WTC11 (cell line): ENCODE measurements around the gene PI4KA.

Experiments used
- CREM ChIP-seq: sonication (generic); formaldehyde crosslinking; IDR thresholded peaks from 2 replicates; pipeline ENCODE4 v1.8.1; 2022; ENCODE audit warnings: mild to moderate bottlenecking, missing genetic modification reagents, moderate library complexity
- JUN ChIP-seq: sonication (generic); formaldehyde crosslinking; IDR thresholded peaks from 2 replicates; pipeline ENCODE4 v1.8.0; 2023; ENCODE audit warnings: mild to moderate bottlenecking, missing genetic modification reagents
- SP1 ChIP-seq: sonication (generic); formaldehyde crosslinking; conservative IDR thresholded peaks from 2 replicates; pipeline ENCODE4 v1.8.1; 2022; ENCODE audit warnings: missing genetic modification reagents
- TP53 ChIP-seq: sonication (generic); formaldehyde crosslinking; IDR thresholded peaks from 2 replicates; pipeline ENCODE4 v1.8.1; 2023; ENCODE audit warnings: mild to moderate bottlenecking, missing genetic modification reagents
- ZNF121 ChIP-seq: sonication (generic); formaldehyde crosslinking; IDR thresholded peaks from 2 replicates; pipeline ENCODE4 v1.8.0; 2023; ENCODE audit warnings: missing genetic modification reagents
- TF ChIP-seq, protein P1 (sequence below): sonication (generic); formaldehyde crosslinking; IDR thresholded peaks from 2 replicates; pipeline ENCODE4 v1.8.1; 2022; ENCODE audit warnings: mild to moderate bottlenecking, moderate library complexity, missing genetic modification reagents
- TF ChIP-seq, protein P2 (sequence below): sonication (generic); formaldehyde crosslinking; IDR thresholded peaks from 2 replicates; pipeline ENCODE4 v1.8.1; 2023; ENCODE audit warnings: mild to moderate bottlenecking, missing genetic modification reagents, moderate library complexity
- TF ChIP-seq, protein P3 (sequence below): fragments of 200-600 bp; IDR thresholded peaks from 2 replicates; pipeline ENCODE4 v1.8.0; 2022; ENCODE audit warnings: antibody characterized with exemption
- TF ChIP-seq, protein P4 (sequence below): sonication (generic); formaldehyde crosslinking; IDR thresholded peaks from 2 replicates; pipeline ENCODE4 v1.8.1; 2022; ENCODE audit warnings: missing genetic modification reagents, borderline replicate concordance
- TF ChIP-seq, protein P5 (sequence below): sonication (generic); formaldehyde crosslinking; IDR thresholded peaks from 2 replicates; pipeline ENCODE4 v1.8.0; 2023; ENCODE audit warnings: missing genetic modification reagents
- TF ChIP-seq, protein P6 (sequence below): fragments of 250-450 bp; sonication (Bioruptor Pico); IDR thresholded peaks from 2 replicates; pipeline ENCODE4 v2.1.2; 2022; ENCODE audit warnings: mild to moderate bottlenecking, moderate library complexity
- TF ChIP-seq, protein P7 (sequence below): sonication (generic); formaldehyde crosslinking; IDR thresholded peaks from 2 replicates; pipeline ENCODE4 v1.8.0; 2022; ENCODE audit warnings: mild to moderate bottlenecking, missing genetic modification reagents
- TF ChIP-seq, protein P8 (sequence below): sonication (generic); formaldehyde crosslinking; conservative IDR thresholded peaks from 2 replicates; pipeline ENCODE4 v1.8.1; 2022; ENCODE audit warnings: mild to moderate bottlenecking, missing genetic modification reagents

DNA sequence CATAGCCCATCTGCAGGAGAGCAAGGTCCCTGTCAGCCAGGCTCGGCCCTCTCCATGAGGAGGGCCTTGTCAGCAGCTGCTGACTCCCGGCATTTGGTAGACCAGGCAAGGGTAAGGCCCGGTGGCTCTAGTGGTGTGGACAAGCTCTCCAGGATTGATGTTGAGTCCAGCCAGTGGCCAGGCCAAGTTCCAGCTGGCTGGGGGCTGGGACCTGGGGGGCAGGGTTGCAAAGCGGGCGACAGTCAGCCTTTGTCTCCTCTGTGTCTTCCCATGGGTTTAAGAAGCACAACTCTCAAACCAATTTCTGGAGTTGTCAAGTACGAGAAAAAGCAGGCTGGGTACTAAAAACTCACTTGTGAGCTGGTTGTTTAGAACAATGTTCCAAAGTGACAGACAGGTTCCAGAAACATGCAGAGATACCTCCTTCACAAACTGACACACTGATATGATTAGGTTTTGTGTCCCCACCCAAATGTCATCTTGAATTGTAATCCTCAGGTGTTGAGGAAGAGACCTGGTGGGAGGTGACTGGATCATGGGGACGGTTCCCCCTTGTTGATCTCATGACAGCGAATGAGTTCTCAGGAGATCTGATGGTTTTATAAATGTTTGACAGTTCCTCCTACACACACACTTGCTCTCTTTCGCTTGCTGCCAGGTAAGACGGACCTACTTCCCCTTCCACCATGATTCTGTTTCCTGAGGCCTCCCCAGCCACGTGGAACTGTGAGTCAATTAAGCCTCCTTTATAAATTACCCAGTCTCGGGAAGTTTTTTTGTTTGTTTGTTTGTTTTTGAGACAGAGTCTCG is 137.0 kb downstream of the PI4KA start:
- TF ChIP-seq, protein P1, sequence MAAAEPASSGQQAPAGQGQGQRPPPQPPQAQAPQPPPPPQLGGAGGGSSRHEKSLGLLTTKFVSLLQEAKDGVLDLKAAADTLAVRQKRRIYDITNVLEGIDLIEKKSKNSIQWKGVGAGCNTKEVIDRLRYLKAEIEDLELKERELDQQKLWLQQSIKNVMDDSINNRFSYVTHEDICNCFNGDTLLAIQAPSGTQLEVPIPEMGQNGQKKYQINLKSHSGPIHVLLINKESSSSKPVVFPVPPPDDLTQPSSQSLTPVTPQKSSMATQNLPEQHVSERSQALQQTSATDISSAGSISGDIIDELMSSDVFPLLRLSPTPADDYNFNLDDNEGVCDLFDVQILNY (CRISPR knock-in tag) = no peak
- TF ChIP-seq, protein P2, sequence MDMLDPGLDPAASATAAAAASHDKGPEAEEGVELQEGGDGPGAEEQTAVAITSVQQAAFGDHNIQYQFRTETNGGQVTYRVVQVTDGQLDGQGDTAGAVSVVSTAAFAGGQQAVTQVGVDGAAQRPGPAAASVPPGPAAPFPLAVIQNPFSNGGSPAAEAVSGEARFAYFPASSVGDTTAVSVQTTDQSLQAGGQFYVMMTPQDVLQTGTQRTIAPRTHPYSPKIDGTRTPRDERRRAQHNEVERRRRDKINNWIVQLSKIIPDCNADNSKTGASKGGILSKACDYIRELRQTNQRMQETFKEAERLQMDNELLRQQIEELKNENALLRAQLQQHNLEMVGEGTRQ (CRISPR knock-in tag) = no peak
- TF ChIP-seq, protein P3, sequence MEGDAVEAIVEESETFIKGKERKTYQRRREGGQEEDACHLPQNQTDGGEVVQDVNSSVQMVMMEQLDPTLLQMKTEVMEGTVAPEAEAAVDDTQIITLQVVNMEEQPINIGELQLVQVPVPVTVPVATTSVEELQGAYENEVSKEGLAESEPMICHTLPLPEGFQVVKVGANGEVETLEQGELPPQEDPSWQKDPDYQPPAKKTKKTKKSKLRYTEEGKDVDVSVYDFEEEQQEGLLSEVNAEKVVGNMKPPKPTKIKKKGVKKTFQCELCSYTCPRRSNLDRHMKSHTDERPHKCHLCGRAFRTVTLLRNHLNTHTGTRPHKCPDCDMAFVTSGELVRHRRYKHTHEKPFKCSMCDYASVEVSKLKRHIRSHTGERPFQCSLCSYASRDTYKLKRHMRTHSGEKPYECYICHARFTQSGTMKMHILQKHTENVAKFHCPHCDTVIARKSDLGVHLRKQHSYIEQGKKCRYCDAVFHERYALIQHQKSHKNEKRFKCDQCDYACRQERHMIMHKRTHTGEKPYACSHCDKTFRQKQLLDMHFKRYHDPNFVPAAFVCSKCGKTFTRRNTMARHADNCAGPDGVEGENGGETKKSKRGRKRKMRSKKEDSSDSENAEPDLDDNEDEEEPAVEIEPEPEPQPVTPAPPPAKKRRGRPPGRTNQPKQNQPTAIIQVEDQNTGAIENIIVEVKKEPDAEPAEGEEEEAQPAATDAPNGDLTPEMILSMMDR = no peak
- TF ChIP-seq JUN (CRISPR knock-in tag) = no peak
- TF ChIP-seq, protein P4, sequence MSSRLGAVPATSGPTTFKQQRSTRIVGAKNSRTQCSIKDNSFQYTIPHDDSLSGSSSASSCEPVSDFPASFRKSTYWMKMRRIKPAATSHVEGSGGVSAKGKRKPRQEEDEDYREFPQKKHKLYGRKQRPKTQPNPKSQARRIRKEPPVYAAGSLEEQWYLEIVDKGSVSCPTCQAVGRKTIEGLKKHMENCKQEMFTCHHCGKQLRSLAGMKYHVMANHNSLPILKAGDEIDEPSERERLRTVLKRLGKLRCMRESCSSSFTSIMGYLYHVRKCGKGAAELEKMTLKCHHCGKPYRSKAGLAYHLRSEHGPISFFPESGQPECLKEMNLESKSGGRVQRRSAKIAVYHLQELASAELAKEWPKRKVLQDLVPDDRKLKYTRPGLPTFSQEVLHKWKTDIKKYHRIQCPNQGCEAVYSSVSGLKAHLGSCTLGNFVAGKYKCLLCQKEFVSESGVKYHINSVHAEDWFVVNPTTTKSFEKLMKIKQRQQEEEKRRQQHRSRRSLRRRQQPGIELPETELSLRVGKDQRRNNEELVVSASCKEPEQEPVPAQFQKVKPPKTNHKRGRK = no peak
- no peak for TF ChIP-seq CREM
- no peak for TF ChIP-seq ZNF121 (CRISPR knock-in tag)
- TF ChIP-seq, protein P5, sequence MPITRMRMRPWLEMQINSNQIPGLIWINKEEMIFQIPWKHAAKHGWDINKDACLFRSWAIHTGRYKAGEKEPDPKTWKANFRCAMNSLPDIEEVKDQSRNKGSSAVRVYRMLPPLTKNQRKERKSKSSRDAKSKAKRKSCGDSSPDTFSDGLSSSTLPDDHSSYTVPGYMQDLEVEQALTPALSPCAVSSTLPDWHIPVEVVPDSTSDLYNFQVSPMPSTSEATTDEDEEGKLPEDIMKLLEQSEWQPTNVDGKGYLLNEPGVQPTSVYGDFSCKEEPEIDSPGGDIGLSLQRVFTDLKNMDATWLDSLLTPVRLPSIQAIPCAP (CRISPR knock-in tag) = no peak
- TF ChIP-seq, protein P6, sequence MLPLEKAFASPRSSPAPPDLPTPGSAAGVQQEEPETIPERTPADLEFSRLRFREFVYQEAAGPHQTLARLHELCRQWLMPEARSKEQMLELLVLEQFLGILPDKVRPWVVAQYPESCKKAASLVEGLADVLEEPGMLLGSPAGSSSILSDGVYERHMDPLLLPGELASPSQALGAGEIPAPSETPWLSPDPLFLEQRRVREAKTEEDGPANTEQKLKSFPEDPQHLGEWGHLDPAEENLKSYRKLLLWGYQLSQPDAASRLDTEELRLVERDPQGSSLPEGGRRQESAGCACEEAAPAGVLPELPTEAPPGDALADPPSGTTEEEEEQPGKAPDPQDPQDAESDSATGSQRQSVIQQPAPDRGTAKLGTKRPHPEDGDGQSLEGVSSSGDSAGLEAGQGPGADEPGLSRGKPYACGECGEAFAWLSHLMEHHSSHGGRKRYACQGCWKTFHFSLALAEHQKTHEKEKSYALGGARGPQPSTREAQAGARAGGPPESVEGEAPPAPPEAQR (CRISPR knock-in tag) = no peak
- TF ChIP-seq, protein P7, sequence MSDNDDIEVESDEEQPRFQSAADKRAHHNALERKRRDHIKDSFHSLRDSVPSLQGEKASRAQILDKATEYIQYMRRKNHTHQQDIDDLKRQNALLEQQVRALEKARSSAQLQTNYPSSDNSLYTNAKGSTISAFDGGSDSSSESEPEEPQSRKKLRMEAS (CRISPR knock-in tag) = no peak
- TF ChIP-seq, protein P8, sequence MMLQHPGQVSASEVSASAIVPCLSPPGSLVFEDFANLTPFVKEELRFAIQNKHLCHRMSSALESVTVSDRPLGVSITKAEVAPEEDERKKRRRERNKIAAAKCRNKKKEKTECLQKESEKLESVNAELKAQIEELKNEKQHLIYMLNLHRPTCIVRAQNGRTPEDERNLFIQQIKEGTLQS (CRISPR knock-in tag) = no peak
- no peak for TF ChIP-seq TP53 (CRISPR knock-in tag)
- TF ChIP-seq SP1 (CRISPR knock-in tag) = no peak
